H1 (cell line): ENCODE results near the gene SNTG2. TPM values are rescaled to one million over a fixed set of nuclear protein-coding genes. Genes with fewer than 3 reads are reported as not detected.
A peak's percentile ranks its signal among the peaks of the same experiment; 100 is the strongest.

Experiments used
- CTCF ChIA-PET: fragments of 300-600 bp; sonication (Branson Sonifier 250); formaldehyde crosslinking; loops from one replicate; lab custom pipeline; 2021; ENCODE audit not compliant: partially characterized antibody; lab: Charles Lee
- POLR2A ChIA-PET: fragments of 300-600 bp; sonication (Branson Sonifier 250); formaldehyde crosslinking; loops from one replicate; lab custom pipeline; 2021; ENCODE audit warnings: inconsistent platforms; ENCODE audit not compliant: partially characterized antibody; lab: Charles Lee
- DNase-seq, 2 experiments: peaks; one replicate each; pipeline versions ENCODE4 v3.0.0 to v3.0.0-alpha.2; 2010 to 2022; ENCODE audit warnings: low spot score in 2 of 2, low read depth in 1 of 2, mixed read lengths in 1 of 2
- FAIRE-seq: peaks from 2 replicates; lab custom pipeline; 2011; peaks lifted over from hg19 to GRCh38; lab: Jason Lieb, UNC
- H2AFZ ChIP-seq: 2 replicates; pipeline ENCODE4 v1.8.1; 2012; ENCODE audit warnings: low read length, inconsistent platforms
- H2AK5ac ChIP-seq: 2 replicates; pipeline ENCODE4 v1.6.1; 2013; ENCODE audit warnings: low read depth, low read length
- H2BK120ac ChIP-seq: replicated peaks from 2 replicates; pipeline ENCODE3; 2013; ENCODE audit warnings: low read depth, low read length, inconsistent platforms
- H2BK12ac ChIP-seq: 2 replicates; pipeline ENCODE4 v1.6.1; 2013; ENCODE audit warnings: low read depth, low read length
- H2BK15ac ChIP-seq: 2 replicates; pipeline ENCODE4 v1.6.1; 2013; ENCODE audit warnings: low read length
- H2BK20ac ChIP-seq: 2 replicates; pipeline ENCODE4 v1.6.1; 2013; ENCODE audit warnings: low read length
- H2BK5ac ChIP-seq: 2 replicates; pipeline ENCODE4 v1.6.1; 2013; ENCODE audit warnings: low read depth, low read length
- H3K14ac ChIP-seq: 2 replicates; pipeline ENCODE4 v1.6.1; 2013; ENCODE audit warnings: inconsistent platforms; ENCODE audit not compliant: insufficient read length
- H3K18ac ChIP-seq: 2 replicates; pipeline ENCODE4 v1.6.1; 2013; ENCODE audit warnings: low read length; ENCODE audit errors: extremely low read depth
- H3K23ac ChIP-seq: 2 replicates; pipeline ENCODE4 v1.6.1; 2013; ENCODE audit warnings: inconsistent platforms; ENCODE audit not compliant: insufficient read length
- H3K23me2 ChIP-seq: 2 replicates; pipeline ENCODE4 v1.6.1; 2013; ENCODE audit warnings: low read depth, low read length
- H3K27ac ChIP-seq: 2 replicates; pipeline ENCODE4 v1.6.1; 2011; ENCODE audit warnings: low read depth, low read length, inconsistent platforms
- H3K27me3 ChIP-seq, 4 experiments: replicated peaks in 1 of 4; 1 replicate in 1 of 4; 2 replicates in 3 of 4; pipeline versions ENCODE4 v1.6.1 to v1.8.1; 2011 to 2013; ENCODE audit warnings: low read length in 3 of 4, mild to moderate bottlenecking in 3 of 4, inconsistent platforms in 2 of 4, mixed read lengths in 2 of 4, moderate library complexity in 1 of 4; ENCODE audit not compliant: control insufficient read depth in 3 of 4, insufficient read depth in 3 of 4; ENCODE audit errors: extremely low read depth in 1 of 4
- H3K36me3 ChIP-seq, 4 experiments: 2 replicates each; pipeline versions ENCODE4 v1.6.1 to v1.8.1; 2011 to 2013; ENCODE audit warnings: mild to moderate bottlenecking in 4 of 4, low read length in 3 of 4, moderate library complexity in 2 of 4, control low read depth in 1 of 4, inconsistent platforms in 1 of 4; ENCODE audit not compliant: insufficient read depth in 4 of 4, control insufficient read depth in 2 of 4
- H3K4ac ChIP-seq: replicated peaks from 2 replicates; pipeline ENCODE3; 2013; ENCODE audit warnings: low read length, low read depth, mixed read lengths, inconsistent platforms; ENCODE audit not compliant: insufficient read length
- H3K4me1 ChIP-seq, 4 experiments: replicated peaks in 1 of 4; 1 replicate in 1 of 4; 2 replicates in 3 of 4; pipeline versions ENCODE4 v1.6.1 to v1.8.1; 2011 to 2013; ENCODE audit warnings: low read length in 3 of 4, inconsistent platforms in 2 of 4, mixed read lengths in 1 of 4; ENCODE audit not compliant: insufficient read depth in 4 of 4, control insufficient read depth in 3 of 4
- H3K4me2 ChIP-seq, 2 experiments: 2 replicates each; pipeline versions ENCODE4 v1.6.1 to v1.8.1; 2011 to 2013; ENCODE audit warnings: low read depth in 2 of 2, low read length in 2 of 2, control low read depth in 1 of 2, inconsistent platforms in 1 of 2, mild to moderate bottlenecking in 1 of 2; ENCODE audit not compliant: insufficient read depth in 1 of 2
- H3K4me3 ChIP-seq, 4 experiments: fragments of 200-600, 300-600 bp in 1 of 4; sonication (generic), shearing (Covaris generic), sonication (Bioruptor Twin) in 1 of 4; 2 replicates each; pipeline versions ENCODE4 v1.5.1 to v1.8.1; 2011 to 2016; ENCODE audit warnings: low read length in 4 of 4, low read depth in 3 of 4, control low read depth in 2 of 4, inconsistent platforms in 2 of 4, mild to moderate bottlenecking in 2 of 4, mixed read lengths in 1 of 4, moderate library complexity in 1 of 4; ENCODE audit not compliant: insufficient read depth in 2 of 4; ENCODE audit errors: extremely low read depth in 1 of 4
- H3K56ac ChIP-seq: replicated peaks from 2 replicates; pipeline ENCODE3; 2013; ENCODE audit warnings: low read depth, mild to moderate bottlenecking, mixed read lengths, low read length, inconsistent platforms; ENCODE audit not compliant: insufficient read length
- H3K79me1 ChIP-seq: 2 replicates; pipeline ENCODE4 v1.6.1; 2013; ENCODE audit warnings: low read depth, low read length, control low read depth
- H3K79me2 ChIP-seq, 2 experiments: 2 replicates each; pipeline versions ENCODE4 v1.6.1 to v1.8.1; 2012 to 2013; ENCODE audit warnings: low read length in 2 of 2, mild to moderate bottlenecking in 2 of 2, inconsistent platforms in 1 of 2; ENCODE audit not compliant: insufficient read depth in 2 of 2, control insufficient read depth in 1 of 2
- H3K9ac ChIP-seq, 4 experiments: replicated peaks in 1 of 4; 1 replicate in 1 of 4; 2 replicates in 3 of 4; pipeline versions ENCODE4 v1.6.1 to v1.8.1; 2011 to 2013; ENCODE audit warnings: low read depth in 3 of 4, low read length in 3 of 4, control low read depth in 2 of 4, mild to moderate bottlenecking in 2 of 4, moderate library complexity in 2 of 4, inconsistent platforms in 1 of 4; ENCODE audit errors: extremely low read depth in 1 of 4
- H3K9me3 ChIP-seq, 2 experiments: 2 replicates each; pipeline versions ENCODE4 v1.6.1 to v1.8.1; 2012 to 2013; ENCODE audit warnings: mild to moderate bottlenecking in 2 of 2, moderate library complexity in 2 of 2, control low read depth in 1 of 2, inconsistent platforms in 1 of 2, low read depth in 1 of 2, low read length in 1 of 2, mixed read lengths in 1 of 2; ENCODE audit not compliant: insufficient read depth in 2 of 2
- H4K20me1 ChIP-seq, 2 experiments: replicated peaks in 1 of 2; 2 replicates each; pipeline versions ENCODE3 to v1.8.1; 2011 to 2013; ENCODE audit warnings: inconsistent platforms in 2 of 2, low read length in 2 of 2, mild to moderate bottlenecking in 1 of 2; ENCODE audit not compliant: insufficient read depth in 2 of 2, control insufficient read depth in 1 of 2
- H4K5ac ChIP-seq: 2 replicates; pipeline ENCODE4 v1.6.1; 2013; ENCODE audit warnings: low read length, low read depth, mixed read lengths, inconsistent platforms; ENCODE audit not compliant: insufficient read length
- H4K8ac ChIP-seq: 2 replicates; pipeline ENCODE4 v1.8.0; 2013; ENCODE audit warnings: mild to moderate bottlenecking, moderate library complexity, low read length, inconsistent platforms; ENCODE audit not compliant: insufficient read depth; ENCODE audit errors: extremely low read depth
- H4K91ac ChIP-seq: replicated peaks from 2 replicates; pipeline ENCODE3; 2013; ENCODE audit warnings: low read length, mixed read lengths, inconsistent platforms; ENCODE audit not compliant: insufficient read length
- SP1 ChIP-seq: IDR thresholded peaks from 2 replicates; pipeline ENCODE4 v1.6.1; 2011; ENCODE audit warnings: low read depth, low read length
- TAF7 ChIP-seq: optimal IDR thresholded peaks from 2 replicates; pipeline ENCODE3; 2011; ENCODE audit warnings: low read depth, mild to moderate bottlenecking, inconsistent platforms, low read length, moderate library complexity, borderline replicate concordance
- WGBS, 2 experiments: shearing (Covaris generic) in 1 of 2; methylation state at CpG; one replicate each; pipeline versions ENCODE4 v1.1.6 to v1.1.7; 2013 to 2015; ENCODE audit warnings: low lambda C conversion rate in 2 of 2, mixed read lengths in 2 of 2, inconsistent platforms in 1 of 2, low coverage in 1 of 2, missing lambda C conversion rate in 1 of 2; ENCODE audit not compliant: insufficient replicate concordance in 2 of 2, insufficient coverage in 1 of 2, insufficient read length in 1 of 2; ENCODE audit errors: extremely low coverage in 1 of 2, missing lambda C conversion rate in 1 of 2; 5-methylcytosine and 5-hydroxymethylcytosine counted together
- polyA plus RNA-seq, 7 experiments: library from polyadenylated mRNA; depleted of rRNA in 3 of 7; stranded (reverse) in 5 of 7; unstranded in 2 of 7; fragments of >200 nt in 5 of 7; fragments of 200-250 nt in 2 of 7; gene quantifications; 1 replicate in 5 of 7; 2 replicates in 1 of 7; 4 replicates in 1 of 7; pipeline versions ENCODE4 v1.2.1 to v1.2.3, GENCODE V29; 2011 to 2013; ENCODE audit warnings: missing spikeins in 2 of 7, mixed read lengths in 2 of 7
- total RNA-seq: library from RNA; stranded (reverse); fragmentation: NEBNext Ultra II Directional; extraction: Animal tissue kit (Norgen Biotek cat#: 25700); gene quantifications from 2 replicates; pipeline ENCODE4 v1.2.1, GENCODE V29; 2021

Gene SNTG2
- total and polyA plus RNA-seq, 2 of the 8 experiments (the other 6 are each of a cell fraction or from before 2014, with no cell fraction given): 6.6 to 18.1 TPM

DNA sequence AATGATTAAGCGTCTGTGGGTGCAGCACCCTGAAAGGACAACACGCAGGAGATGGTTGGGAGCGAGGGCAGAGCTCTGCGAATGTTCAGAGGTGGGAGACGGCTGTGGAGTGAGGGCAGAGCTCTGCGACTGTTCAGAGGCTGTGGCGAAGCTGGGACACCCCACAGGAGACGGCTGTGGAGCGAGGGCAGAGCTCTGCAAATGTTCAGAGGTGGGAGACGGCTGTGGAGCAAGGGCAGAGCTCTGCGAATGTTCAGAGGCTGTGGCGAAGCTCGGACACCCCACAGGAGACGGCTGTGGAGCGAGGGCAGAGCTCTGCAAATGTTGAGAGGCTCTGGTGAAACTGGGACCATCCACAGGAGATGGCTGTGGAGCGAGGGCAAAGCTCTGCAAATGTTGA, 40.0 kb upstream of the SNTG2 start:
- no peak overlapping the region for H3K18ac ChIP-seq
- no peak overlapping the region for H4K91ac ChIP-seq
- H3K4me3 ChIP-seq: no peak overlapping the region
- H2BK12ac ChIP-seq: no peak overlapping the region
- peaks cover 0 to 5% (median 1%) of the 10 kb centered on the region in 4 experiments; a peak in 2 of 7 replicates for H3K27me3 ChIP-seq
- no peak overlapping the region for H3K56ac ChIP-seq
- H2AFZ ChIP-seq: no peak overlapping the region
- no peak overlapping the region for H4K8ac ChIP-seq
- no peaks in the 10 kb centered on the region for H3K36me3 ChIP-seq
- H3K4me1 ChIP-seq: no peaks in the 10 kb centered on the region; a peak in 1 of 7 replicates
- no peak overlapping the region for H3K9ac ChIP-seq
- H3K9me3 ChIP-seq: peaks cover 0 to 7% of the 10 kb centered on the region in 2 experiments; a peak in 1 of 4 replicates
- no peak overlapping the region for H2BK15ac ChIP-seq
- H4K20me1 ChIP-seq: no peaks in the 10 kb centered on the region
- no peak overlapping the region for H2BK120ac ChIP-seq
- no peak overlapping the region for H3K27ac ChIP-seq
- no peaks in the 10 kb centered on the region for H3K79me2 ChIP-seq
- H2BK20ac ChIP-seq: 0 out of 2 replicates have a peak overlapping the region, but pooled peaks have one; percentile 44
- H3K23me2 ChIP-seq: no peaks in the 10 kb centered on the region
- no peak overlapping the region for H4K5ac ChIP-seq
- H3K79me1 ChIP-seq: no peaks in the 10 kb centered on the region
- no peak overlapping the region for H3K4ac ChIP-seq
- FAIRE-seq (no peak), DNase-seq (no peak)
- no peak overlapping the region for H3K4me2 ChIP-seq
- no peak overlapping the region for H3K14ac ChIP-seq
- no peak overlapping the region for H3K23ac ChIP-seq
- POLR2A ChIA-PET: interaction anchor here (0.6 kb wide), 1 partner anchor 717 kb away, joined by 4 read pairs; no protein-coding TSS in a partner anchor
- CTCF ChIA-PET: interaction anchor here (1.1 to 2.5 kb wide), 4 partner anchors 13 to 196 kb away, joined by 3 to 6 read pairs (median 4); no protein-coding TSS in a partner anchor
- H2BK5ac ChIP-seq: no peak overlapping the region
- no peak overlapping the region for H2AK5ac ChIP-seq
- 84% methylated on average over 16 of the region's 16 CpGs; no CpG with 5 or more reads in 1 of the 2 experiments for WGBS, 2 experiments
- no peak for TF ChIP-seq TAF7
- TF ChIP-seq SP1: no peak
